ENCODE results near the gene CAMSAP1. TPM values are rescaled to one million over a fixed set of nuclear protein-coding genes. Genes with fewer than 3 reads are reported as not detected.
"Not testable (repeated sequence)": the region's sequence is repeated elsewhere in the genome, so short reads cannot be mapped to it uniquely, and the experiment has no call there.

CAMSAP1 gene
- total RNA-seq, 1 donor from 2014 or later = 31.3 TPM

DNA sequence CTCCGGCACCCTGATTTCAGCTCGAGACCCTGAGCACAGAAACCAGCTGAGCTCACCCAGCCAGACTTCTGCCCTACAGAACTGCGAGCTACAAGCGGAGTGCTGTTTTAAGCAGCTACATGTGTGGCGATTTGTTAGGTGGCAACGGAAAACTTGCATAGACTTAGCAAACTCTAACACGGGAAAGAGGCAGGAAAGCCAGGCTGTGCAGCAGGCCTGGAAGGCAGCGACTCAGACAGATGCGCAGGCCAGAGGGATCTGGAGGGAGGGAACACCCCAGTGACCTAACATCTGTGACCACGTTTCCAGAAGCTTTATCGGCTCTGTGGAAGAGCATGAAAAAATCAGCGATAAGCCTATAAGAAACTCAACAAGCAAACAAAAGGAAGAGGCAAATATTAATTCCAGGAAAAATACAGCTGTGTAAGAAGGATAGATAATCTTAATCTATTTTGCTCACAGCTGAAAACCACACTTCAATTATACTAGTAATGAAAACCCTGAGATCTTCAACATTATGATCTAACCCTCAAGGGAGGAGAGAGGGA, 42.9 kb upstream of the CAMSAP1 start:
- Histone ChIP-seq H3K4me3 (ENCODE audit: low read length in 3 of 3) (no peak overlapping the region), H3K4me1 (ENCODE audit: control insufficient read depth in 3 of 3, insufficient read depth in 3 of 3, low read length in 3 of 3) (peaks cover 59 to 85% (median 72%) of the 10 kb centered on the region in 3 donors), H3K36me3 (ENCODE audit: control insufficient read depth in 3 of 3, insufficient read depth in 3 of 3, low read length in 3 of 3) (peaks cover 50 to 62% (median 53%) of the 10 kb centered on the region in 3 donors), H3K27me3 (ENCODE audit: control insufficient read depth in 3 of 3, insufficient read depth in 3 of 3, low read length in 3 of 3) (no peaks in the 10 kb centered on the region), H3K9me3 (ENCODE audit: control insufficient read depth in 3 of 3, low read length in 3 of 3) (no peaks in the 10 kb centered on the region), H3K9ac (ENCODE audit: low read depth in 1 of 3, low read length in 3 of 3) (peak overlapping the region; percentile 16 to 45 (median 40)), H3K27ac (ENCODE audit: low read depth, low read length) (peak overlapping the region; percentile 84)

GRCh38 chr9:135949501-135950134, 42.3 kb upstream of the CAMSAP1 start:
- Histone ChIP-seq H3K4me1 (ENCODE audit: control insufficient read depth in 3 of 3, insufficient read depth in 3 of 3, low read length in 3 of 3) (peaks cover 58 to 80% (median 70%) of the 10 kb centered on the region in 3 donors), H3K9ac (ENCODE audit: low read depth in 1 of 3, low read length in 3 of 3) (peak overlapping the region; percentile 16 to 57 (median 43)), H3K27ac (ENCODE audit: low read depth, low read length) (peak overlapping the region; percentile 84), H3K4me3 (ENCODE audit: low read length in 3 of 3) (peak overlapping the region in 1 of 3 donors; percentile 29), H3K27me3 (ENCODE audit: control insufficient read depth in 3 of 3, insufficient read depth in 3 of 3, low read length in 3 of 3) (no peaks in the 10 kb centered on the region), H3K36me3 (ENCODE audit: control insufficient read depth in 3 of 3, insufficient read depth in 3 of 3, low read length in 3 of 3) (peaks cover 53 to 67% (median 55%) of the 10 kb centered on the region in 3 donors), H3K9me3 (ENCODE audit: control insufficient read depth in 3 of 3, low read length in 3 of 3) (no peaks in the 10 kb centered on the region)

- H3K27ac ChIP-seq (ENCODE audit: low read depth, low read length) = peak overlapping the region; percentile 84
- no peak overlapping the region for H3K4me3 ChIP-seq (ENCODE audit: low read length in 3 of 3)
- peaks cover 58 to 73% (median 63%) of the 10 kb centered on the region in 3 donors for H3K4me1 ChIP-seq (ENCODE audit: control insufficient read depth in 3 of 3, insufficient read depth in 3 of 3, low read length in 3 of 3)
Measured at GRCh38 chr9:135948968-135949367, 41.6 kb upstream of the CAMSAP1 start.

DNA sequence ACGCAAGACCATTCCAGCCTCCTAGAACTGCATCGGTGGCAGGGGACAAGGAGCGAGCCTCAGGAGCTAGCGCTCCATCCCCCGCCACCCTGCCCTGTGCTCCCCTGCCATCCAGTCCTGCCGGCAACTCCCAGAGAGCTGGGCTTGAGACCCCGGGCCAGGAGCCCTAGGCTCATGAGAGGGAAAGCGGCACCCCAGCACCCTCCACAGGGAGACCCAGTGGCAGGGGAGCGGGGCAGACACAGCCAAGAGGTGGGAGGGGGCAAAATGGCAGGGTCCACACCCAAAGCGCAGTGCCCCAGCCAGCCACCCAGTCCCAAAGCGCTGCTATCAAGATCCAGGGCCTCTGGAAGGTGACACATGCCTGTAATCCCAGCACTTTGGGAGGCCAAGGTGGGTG, 41.1 kb upstream of the CAMSAP1 start:
- Histone ChIP-seq H3K27me3 (ENCODE audit: control insufficient read depth in 3 of 3, insufficient read depth in 3 of 3, low read length in 3 of 3) (no peaks in the 10 kb centered on the region), H3K36me3 (ENCODE audit: control insufficient read depth in 3 of 3, insufficient read depth in 3 of 3, low read length in 3 of 3) (peaks cover 54 to 69% (median 55%) of the 10 kb centered on the region in 3 donors), H3K27ac (ENCODE audit: low read depth, low read length) (peak overlapping the region; percentile 84), H3K4me1 (ENCODE audit: control insufficient read depth in 3 of 3, insufficient read depth in 3 of 3, low read length in 3 of 3) (peaks cover 55 to 70% (median 60%) of the 10 kb centered on the region in 3 donors), H3K9me3 (ENCODE audit: control insufficient read depth in 3 of 3, low read length in 3 of 3) (no peaks in the 10 kb centered on the region), H3K4me3 (ENCODE audit: low read length in 3 of 3) (no peak overlapping the region), H3K9ac (ENCODE audit: low read depth in 1 of 3, low read length in 3 of 3) (peak overlapping the region in 2 of 3 donors; percentile 33 to 57)

More at GRCh38 chr9:135948968-135949367, 41.6 kb upstream of the CAMSAP1 start:
- Histone ChIP-seq H3K36me3 (ENCODE audit: control insufficient read depth in 3 of 3, insufficient read depth in 3 of 3, low read length in 3 of 3) (peaks cover 52 to 67% (median 53%) of the 10 kb centered on the region in 3 donors), H3K27me3 (ENCODE audit: control insufficient read depth in 3 of 3, insufficient read depth in 3 of 3, low read length in 3 of 3) (no peaks in the 10 kb centered on the region), H3K9me3 (ENCODE audit: control insufficient read depth in 3 of 3, low read length in 3 of 3) (no peaks in the 10 kb centered on the region), H3K9ac (ENCODE audit: low read depth in 1 of 3, low read length in 3 of 3) (peak overlapping the region; percentile 16 to 57 (median 43))

- peaks cover 48 to 63% (median 55%) of the 10 kb centered on the region in 3 donors for H3K4me1 ChIP-seq (ENCODE audit: control insufficient read depth in 3 of 3, insufficient read depth in 3 of 3, low read length in 3 of 3)
- H3K36me3 ChIP-seq (ENCODE audit: control insufficient read depth in 3 of 3, insufficient read depth in 3 of 3, low read length in 3 of 3) = peaks cover 52 to 68% (median 55%) of the 10 kb centered on the region in 3 donors
- no peak overlapping the region for H3K4me3 ChIP-seq (ENCODE audit: low read length in 3 of 3)
- H3K9ac ChIP-seq (ENCODE audit: low read depth in 1 of 3, low read length in 3 of 3) = peak overlapping the region in 1 of 3 donors; percentile 57
- H3K27me3 ChIP-seq (ENCODE audit: control insufficient read depth in 3 of 3, insufficient read depth in 3 of 3, low read length in 3 of 3) = no peaks in the 10 kb centered on the region
- peak overlapping the region; percentile 84 for H3K27ac ChIP-seq (ENCODE audit: low read depth, low read length)
- H3K9me3 ChIP-seq (ENCODE audit: control insufficient read depth in 3 of 3, low read length in 3 of 3) = no peaks in the 10 kb centered on the region
Measured at GRCh38 chr9:135947582-135947981, 40.2 kb upstream of the CAMSAP1 start.

- Histone ChIP-seq H3K4me1 (ENCODE audit: control insufficient read depth in 3 of 3, insufficient read depth in 3 of 3, low read length in 3 of 3) (peaks cover 47 to 59% (median 50%) of the 10 kb centered on the region in 3 donors), H3K36me3 (ENCODE audit: control insufficient read depth in 3 of 3, insufficient read depth in 3 of 3, low read length in 3 of 3) (peaks cover 48 to 65% (median 54%) of the 10 kb centered on the region in 3 donors), H3K4me3 (ENCODE audit: low read length in 3 of 3) (peak overlapping the region in 2 of 3 donors; percentile 6 to 23), H3K9ac (ENCODE audit: low read depth in 1 of 3, low read length in 3 of 3) (peak overlapping the region in 1 of 3 donors; percentile 52), H3K27ac (ENCODE audit: low read depth, low read length) (peak overlapping the region; percentile 84)
- not testable (repeated sequence) for H3K27me3 ChIP-seq (ENCODE audit: control insufficient read depth in 3 of 3, insufficient read depth in 3 of 3, low read length in 3 of 3); H3K9me3 ChIP-seq (ENCODE audit: control insufficient read depth in 3 of 3, low read length in 3 of 3)
Measured at GRCh38 chr9:135947105-135947504, 39.8 kb upstream of the CAMSAP1 start.

DNA sequence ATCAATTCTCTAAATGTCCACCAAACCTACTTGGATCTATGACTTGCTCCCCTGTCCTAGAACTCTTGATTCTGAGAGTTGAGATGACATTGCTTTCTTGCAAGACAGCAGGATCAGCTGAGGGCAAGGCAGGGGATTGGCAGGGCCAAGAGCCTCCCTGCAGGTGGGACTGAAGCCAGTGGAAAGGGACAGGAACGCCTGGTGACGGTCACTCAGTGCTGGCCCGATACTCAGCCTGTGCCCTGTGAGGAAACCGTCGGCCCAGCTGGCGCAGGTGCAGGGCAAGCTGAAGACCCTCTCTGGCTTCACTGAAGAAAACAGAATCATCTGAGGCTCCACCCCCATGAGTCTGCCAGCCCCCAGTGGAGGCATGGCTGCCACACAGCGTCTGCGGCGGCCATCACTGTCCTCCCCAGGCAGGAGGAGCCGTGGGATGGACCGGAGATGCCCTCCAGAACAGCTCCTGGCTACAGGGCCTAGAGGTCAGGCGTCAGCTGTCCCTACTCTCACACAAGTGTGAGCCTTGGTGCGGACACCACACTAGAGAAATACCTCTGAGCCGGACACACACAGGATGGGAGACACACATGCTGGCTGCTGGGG, 39.1 kb upstream of the CAMSAP1 start:
- H3K4me3 ChIP-seq (ENCODE audit: low read length in 3 of 3) = peak overlapping the region in 2 of 3 donors; percentile 22 to 23
- no peaks in the 10 kb centered on the region for H3K9me3 ChIP-seq (ENCODE audit: control insufficient read depth in 3 of 3, low read length in 3 of 3)
- H3K27me3 ChIP-seq (ENCODE audit: control insufficient read depth in 3 of 3, insufficient read depth in 3 of 3, low read length in 3 of 3) = no peaks in the 10 kb centered on the region
- peaks cover 51 to 67% (median 60%) of the 10 kb centered on the region in 3 donors for H3K36me3 ChIP-seq (ENCODE audit: control insufficient read depth in 3 of 3, insufficient read depth in 3 of 3, low read length in 3 of 3)
- H3K27ac ChIP-seq (ENCODE audit: low read depth, low read length) = peak overlapping the region; percentile 84
- peaks cover 43 to 62% (median 51%) of the 10 kb centered on the region in 3 donors for H3K4me1 ChIP-seq (ENCODE audit: control insufficient read depth in 3 of 3, insufficient read depth in 3 of 3, low read length in 3 of 3)
- peak overlapping the region in 1 of 3 donors; percentile 52 for H3K9ac ChIP-seq (ENCODE audit: low read depth in 1 of 3, low read length in 3 of 3)

GRCh38 chr9:135945969-135946368, 38.6 kb upstream of the CAMSAP1 start:
- no peaks in the 10 kb centered on the region for H3K27me3 ChIP-seq (ENCODE audit: control insufficient read depth in 3 of 3, insufficient read depth in 3 of 3, low read length in 3 of 3)
- H3K9me3 ChIP-seq (ENCODE audit: control insufficient read depth in 3 of 3, low read length in 3 of 3) = no peaks in the 10 kb centered on the region
- H3K4me1 ChIP-seq (ENCODE audit: control insufficient read depth in 3 of 3, insufficient read depth in 3 of 3, low read length in 3 of 3) = peaks cover 43 to 57% (median 51%) of the 10 kb centered on the region in 3 donors
- H3K27ac ChIP-seq (ENCODE audit: low read depth, low read length) = peak overlapping the region; percentile 84
- H3K9ac ChIP-seq (ENCODE audit: low read depth in 1 of 3, low read length in 3 of 3) = peak overlapping the region in 2 of 3 donors; percentile 20 to 52
- no peak overlapping the region for H3K4me3 ChIP-seq (ENCODE audit: low read length in 3 of 3)
- H3K36me3 ChIP-seq (ENCODE audit: control insufficient read depth in 3 of 3, insufficient read depth in 3 of 3, low read length in 3 of 3) = peaks cover 54 to 67% (median 60%) of the 10 kb centered on the region in 3 donors

DNA sequence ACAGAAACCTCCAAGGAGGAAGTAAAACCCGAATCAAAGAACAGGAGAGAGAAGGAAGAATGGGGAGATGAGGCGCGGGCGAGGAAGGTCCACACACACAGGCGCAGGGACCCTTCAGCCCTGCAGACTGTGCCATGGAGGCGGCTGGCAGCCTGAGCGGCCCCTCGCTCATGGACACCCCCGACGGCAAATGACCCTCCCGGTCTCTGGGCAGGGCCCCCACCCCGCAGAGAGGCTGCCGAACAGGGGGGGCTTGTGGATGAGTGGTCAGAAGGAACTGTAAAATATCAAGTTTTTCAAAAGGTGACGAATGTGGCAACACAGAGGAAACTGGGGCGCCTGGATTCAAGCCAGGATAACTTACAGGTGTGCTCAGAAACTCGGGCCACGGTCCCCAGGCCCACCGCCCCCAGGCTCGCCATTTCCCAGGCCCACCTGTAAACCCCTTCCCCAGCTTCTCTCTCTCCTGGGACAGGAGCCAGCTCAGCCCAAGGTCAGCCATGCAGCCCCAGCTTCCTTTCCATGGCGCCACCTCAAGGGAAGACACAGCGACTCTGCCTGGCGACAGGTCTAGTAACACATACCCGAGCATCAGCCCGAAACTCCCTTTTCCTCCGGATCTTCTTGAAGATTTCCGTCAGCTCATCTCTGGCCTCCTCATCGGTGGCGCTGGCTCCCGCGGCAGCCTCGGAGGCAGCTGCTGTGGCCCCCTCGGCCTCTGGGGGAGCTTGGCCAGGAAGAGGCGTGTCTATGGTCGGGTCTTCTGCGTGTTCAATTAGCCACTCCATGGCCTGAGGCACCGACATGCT, 37.3 kb upstream of the CAMSAP1 start:
- H3K4me3 ChIP-seq (ENCODE audit: low read length in 3 of 3) = no peak overlapping the region
- H3K9me3 ChIP-seq (ENCODE audit: control insufficient read depth in 3 of 3, low read length in 3 of 3) = no peaks in the 10 kb centered on the region
- H3K27me3 ChIP-seq (ENCODE audit: control insufficient read depth in 3 of 3, insufficient read depth in 3 of 3, low read length in 3 of 3) = no peaks in the 10 kb centered on the region
- peaks cover 35 to 46% (median 41%) of the 10 kb centered on the region in 3 donors for H3K4me1 ChIP-seq (ENCODE audit: control insufficient read depth in 3 of 3, insufficient read depth in 3 of 3, low read length in 3 of 3)
- H3K36me3 ChIP-seq (ENCODE audit: control insufficient read depth in 3 of 3, insufficient read depth in 3 of 3, low read length in 3 of 3) = peaks cover 59 to 62% (median 60%) of the 10 kb centered on the region in 3 donors
- peak overlapping the region; percentile 84 for H3K27ac ChIP-seq (ENCODE audit: low read depth, low read length)
- H3K9ac ChIP-seq (ENCODE audit: low read depth in 1 of 3, low read length in 3 of 3) = no peak overlapping the region
